Peyer's patch (tissue), 4 donors: ENCODE measurements around the gene SLCO3A1.

Experiments
- POLR2A ChIP-seq, 2 donors: fragments of 450-650 bp; IDR thresholded peaks; one replicate each; pipeline ENCODE4 v1.5.1; 2017; ENCODE audit warnings: antibody characterized with exemption in 2 of 2, mild to moderate bottlenecking in 2 of 2, moderate library complexity in 2 of 2
- TF ChIP-seq, protein P1 (sequence below), 6 experiments: fragments of 450-650 bp in 4 of 6; fragments of 200-600 bp in 2 of 6; sonication (generic) in 1 of 6; IDR thresholded peaks; one replicate each; pipeline ENCODE4 v1.5.1; 2017 to 2019; ENCODE audit warnings: antibody characterized with exemption in 6 of 6, mild to moderate bottlenecking in 3 of 6, moderate library complexity in 1 of 6

GRCh38 chr15:91857224-91857585 is 3.7 kb downstream of the SLCO3A1 start:
- TF ChIP-seq, protein P1, sequence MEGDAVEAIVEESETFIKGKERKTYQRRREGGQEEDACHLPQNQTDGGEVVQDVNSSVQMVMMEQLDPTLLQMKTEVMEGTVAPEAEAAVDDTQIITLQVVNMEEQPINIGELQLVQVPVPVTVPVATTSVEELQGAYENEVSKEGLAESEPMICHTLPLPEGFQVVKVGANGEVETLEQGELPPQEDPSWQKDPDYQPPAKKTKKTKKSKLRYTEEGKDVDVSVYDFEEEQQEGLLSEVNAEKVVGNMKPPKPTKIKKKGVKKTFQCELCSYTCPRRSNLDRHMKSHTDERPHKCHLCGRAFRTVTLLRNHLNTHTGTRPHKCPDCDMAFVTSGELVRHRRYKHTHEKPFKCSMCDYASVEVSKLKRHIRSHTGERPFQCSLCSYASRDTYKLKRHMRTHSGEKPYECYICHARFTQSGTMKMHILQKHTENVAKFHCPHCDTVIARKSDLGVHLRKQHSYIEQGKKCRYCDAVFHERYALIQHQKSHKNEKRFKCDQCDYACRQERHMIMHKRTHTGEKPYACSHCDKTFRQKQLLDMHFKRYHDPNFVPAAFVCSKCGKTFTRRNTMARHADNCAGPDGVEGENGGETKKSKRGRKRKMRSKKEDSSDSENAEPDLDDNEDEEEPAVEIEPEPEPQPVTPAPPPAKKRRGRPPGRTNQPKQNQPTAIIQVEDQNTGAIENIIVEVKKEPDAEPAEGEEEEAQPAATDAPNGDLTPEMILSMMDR (IDR thresholded peaks at IDR 0.05), result no peak
- TF ChIP-seq POLR2A (IDR thresholded peaks at IDR 0.05), result no peak
